DMS153 (cell line): Measurements from ENCODE around the gene SLC38A5.

Experiments
- DNase-seq: peaks from one replicate; lab custom pipeline; 2025; lab: John Stamatoyannopoulos, UW

SLC38A5 gene

DNA sequence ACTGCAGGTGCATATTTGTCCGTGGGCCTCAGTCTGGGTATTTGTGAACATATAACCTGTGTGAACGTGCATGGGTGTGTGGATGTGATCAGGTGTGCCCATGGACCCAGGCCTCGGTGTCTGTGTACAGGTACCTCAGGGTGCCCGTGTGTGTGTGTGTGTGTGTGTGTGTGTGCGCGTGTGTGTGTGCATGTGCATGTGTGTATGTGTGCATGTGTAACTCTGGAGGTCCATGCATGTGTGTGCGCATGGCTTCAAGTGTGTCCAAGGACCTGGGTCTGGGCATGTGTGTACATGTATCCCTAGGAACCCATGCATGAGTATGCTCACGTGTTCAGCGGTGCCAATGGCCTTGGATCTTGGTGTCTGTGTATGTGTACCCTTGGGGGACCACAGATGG, 21.7 kb upstream of the SLC38A5 start:
- DNase-seq = no peak

DNA sequence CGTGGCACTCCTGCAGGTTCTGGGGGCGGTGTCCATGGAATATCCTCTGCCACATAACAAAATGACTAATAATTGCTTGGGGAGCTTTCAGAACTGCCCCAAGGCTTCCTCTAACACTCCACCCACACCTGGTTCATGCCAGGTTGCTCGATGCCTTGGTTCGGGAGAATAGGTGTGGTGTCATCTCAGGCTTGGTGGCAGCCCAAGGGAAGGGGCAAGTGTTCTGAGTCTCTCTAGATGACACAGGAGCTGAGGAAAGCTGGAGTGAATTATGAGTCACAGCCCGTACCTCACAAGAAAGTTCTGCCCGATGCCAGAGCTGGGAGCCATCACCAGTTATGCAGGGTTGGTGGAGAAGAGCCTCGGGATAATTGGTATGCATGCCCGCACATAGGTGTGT, 20.6 kb upstream of the SLC38A5 start:
- no peak for DNase-seq

DNA sequence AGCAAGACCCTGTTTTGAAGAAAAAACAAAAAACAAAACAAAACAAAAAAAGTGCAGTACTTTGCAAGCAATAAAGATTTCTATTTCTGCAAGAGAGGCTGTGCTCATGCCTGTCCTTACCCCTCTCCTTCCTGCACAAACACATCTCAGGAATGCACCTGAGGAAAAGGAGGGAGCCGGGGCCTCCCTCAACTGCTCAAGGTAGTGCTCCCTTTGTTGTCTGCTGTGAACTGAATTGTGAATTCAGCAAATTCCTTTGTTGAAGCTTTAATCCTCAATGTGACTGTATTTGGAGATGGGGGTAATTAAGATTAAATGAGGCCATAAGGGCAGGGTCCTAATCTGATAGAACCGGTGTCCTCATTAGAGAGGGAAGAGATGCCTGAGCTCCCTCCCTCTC, 19.8 kb upstream of the SLC38A5 start:
- DNase-seq = no peak

DNA sequence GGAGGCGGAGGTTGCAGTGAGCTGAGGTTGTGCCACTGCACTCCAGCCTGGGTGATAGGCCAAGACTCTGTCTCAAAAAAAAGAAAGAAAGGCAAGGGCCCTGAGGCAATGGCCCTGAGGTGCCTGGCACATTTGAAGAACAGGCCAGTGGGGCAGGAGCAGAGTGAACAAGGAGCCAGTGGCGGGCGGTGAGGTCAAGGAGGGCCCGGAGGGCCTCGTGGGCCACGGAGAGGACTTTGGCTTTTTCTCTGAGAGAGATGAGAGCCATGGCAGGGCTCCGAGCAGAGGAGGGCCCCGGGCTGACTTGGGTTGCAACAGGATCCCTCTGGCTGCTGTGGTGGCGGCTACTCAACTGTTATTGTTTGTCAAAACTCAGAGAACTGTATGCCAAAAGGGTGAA, 19.2 kb upstream of the SLC38A5 start:
- DNase-seq = no peak

DNA sequence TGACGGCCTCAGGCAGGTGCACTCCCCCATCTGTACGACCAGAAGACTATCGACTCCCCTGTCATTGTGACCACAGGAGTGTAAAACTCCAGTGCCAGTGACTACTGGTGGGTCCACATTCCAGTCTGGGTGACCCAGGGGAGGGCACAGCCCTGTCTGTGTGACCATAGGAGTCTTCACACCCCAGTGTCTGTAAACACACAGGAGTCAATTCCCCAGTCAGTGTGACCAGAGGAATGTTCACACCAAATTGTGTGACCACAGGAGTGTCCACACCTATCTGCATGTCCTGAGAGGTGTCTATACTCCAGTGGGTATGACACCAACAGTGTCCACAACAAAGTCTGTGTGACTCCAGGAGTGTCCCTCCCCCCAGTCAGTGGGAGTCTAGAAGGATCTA, 18.0 kb upstream of the SLC38A5 start:
- DNase-seq = no peak

DNA sequence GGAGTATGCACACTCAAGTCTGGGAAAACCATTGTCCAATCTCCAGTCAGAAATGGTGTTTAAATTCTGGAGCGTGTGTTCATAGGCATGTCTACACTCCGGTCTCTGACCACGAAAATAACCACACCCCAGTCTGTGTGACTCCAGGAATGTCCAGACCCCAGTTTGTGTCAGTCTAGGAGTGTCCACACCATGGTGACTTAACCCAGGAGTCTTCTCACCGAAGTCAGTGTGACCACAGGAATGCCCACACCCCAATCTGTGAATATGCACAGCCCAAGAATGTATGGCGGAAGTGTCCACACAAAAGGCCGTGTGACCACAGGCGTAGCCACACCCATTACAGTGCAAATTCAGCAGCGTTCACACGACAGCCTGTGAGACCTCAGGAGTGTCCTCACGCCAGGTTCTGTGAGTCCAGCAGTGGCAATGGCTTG, 17.3 kb upstream of the SLC38A5 start:
- no peak for DNase-seq

DNA sequence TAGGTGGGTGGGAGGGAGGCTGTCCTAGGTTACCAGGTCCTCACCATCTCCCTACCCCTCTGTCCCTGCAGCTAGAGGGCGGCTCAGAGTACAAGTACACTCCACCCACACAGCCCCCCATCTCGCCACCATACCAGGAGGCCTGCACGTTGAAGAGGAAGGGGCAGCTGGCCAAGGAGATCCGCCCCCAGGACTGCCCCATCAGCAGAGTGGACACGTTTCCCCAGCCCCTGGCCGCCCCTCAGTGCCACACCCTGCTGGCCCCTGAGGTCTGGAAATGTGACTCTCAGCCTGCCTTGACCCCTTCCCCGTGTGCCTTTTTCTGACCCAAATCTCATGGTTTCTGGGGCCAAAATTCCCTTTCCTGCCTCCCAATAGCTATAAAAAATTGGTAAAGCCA, 12.5 kb upstream of the SLC38A5 start:
- no peak for DNase-seq

DNA sequence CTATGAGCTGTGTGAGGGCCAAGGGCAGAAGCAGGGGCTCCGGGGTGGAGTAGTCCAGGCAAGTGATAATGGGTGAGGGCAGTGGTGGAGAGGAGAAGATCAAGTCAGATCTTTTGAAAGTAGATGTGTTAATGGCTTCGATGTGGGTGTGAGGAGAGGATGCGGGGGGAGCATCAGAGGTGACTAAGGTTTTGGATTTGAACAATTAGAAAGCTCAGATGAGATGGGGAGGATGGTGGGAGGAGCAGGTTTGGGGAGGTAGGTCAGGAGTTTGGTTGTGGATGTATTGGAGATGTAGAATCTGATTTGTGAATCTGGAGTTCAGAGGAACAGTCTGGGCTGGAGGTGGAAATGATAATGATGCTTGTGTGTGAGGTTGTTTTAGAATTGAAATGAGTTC, 10.5 kb upstream of the SLC38A5 start:
- no peak for DNase-seq

DNA sequence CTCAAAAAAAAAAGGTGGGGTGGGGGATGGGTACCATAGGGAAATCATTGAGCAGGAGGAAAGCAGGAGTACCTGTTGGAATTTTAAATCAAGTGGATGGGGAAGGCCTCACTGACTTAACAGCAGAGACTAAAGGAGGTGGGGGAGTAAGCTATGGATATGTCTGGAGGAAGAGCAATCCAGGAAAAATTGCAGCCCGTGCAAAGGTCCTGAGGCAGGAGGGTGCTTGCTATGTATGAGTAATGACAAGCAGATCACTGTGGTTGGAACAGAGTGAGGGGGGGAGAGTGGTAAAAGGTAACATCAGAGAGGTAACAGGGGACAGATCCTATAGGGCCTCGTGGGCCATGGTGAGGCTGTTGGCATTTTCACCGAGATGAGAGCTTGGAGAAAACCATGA, 10.1 kb upstream of the SLC38A5 start:
- no peak for DNase-seq

DNA sequence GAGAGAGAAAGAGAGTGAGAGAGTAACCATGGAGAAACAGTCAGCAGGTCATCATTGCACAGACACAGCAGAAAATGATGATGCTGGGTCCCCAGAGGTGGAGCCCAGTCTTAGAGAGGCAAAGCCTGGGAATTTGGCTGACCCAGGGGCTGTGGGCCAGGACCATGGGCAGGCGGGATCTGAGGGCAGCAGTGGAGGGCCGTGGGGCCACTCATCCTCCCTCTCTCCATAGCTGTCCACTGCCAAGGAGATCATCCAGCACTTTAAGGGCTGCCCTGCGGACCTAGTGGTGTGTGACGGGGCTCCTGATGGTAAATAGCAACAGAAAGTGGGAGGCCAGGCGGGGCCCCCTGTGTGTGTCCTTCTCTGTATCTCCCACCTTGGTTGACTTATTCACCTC, 8.7 kb upstream of the SLC38A5 start:
- DNase-seq = no peak

DNA sequence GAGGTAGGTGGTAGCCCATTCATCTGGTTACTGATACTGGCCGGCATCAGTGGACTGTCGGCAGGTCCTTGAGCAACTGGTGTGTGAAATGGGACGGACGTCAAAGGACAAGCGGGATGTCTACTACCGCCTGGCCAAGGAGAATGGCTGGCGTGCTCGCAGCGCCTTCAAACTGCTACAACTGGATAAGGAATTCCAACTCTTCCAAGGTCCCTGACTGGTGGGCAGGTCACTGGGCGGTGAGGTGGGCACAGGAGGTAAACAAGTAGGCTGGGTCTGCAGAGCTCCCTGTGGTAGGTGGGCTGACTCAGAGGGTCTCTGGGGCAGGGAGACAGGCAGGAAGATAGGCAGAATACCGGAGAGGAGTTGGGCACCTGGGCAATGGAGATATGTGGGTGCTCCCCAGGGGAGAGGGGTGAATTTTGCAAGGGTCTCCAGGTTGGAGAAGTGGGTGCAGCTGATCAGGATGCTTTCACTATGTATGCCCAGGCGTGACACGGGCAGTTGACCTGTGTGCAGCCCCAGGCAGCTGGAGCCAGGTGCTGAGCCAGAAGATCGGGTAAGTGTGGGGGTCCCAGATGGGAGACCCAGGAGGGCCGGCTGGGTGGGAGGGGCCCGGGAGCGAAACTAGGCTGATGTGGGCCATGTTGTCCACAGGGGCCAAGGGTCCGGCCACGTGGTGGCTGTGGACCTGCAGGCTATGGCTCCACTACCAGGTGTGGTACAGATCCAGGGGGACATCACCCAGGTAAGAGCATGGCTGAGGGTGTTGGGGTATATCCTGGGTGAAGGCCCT, 8.1 kb upstream of the SLC38A5 start:
- DNase-seq = no peak

DNA sequence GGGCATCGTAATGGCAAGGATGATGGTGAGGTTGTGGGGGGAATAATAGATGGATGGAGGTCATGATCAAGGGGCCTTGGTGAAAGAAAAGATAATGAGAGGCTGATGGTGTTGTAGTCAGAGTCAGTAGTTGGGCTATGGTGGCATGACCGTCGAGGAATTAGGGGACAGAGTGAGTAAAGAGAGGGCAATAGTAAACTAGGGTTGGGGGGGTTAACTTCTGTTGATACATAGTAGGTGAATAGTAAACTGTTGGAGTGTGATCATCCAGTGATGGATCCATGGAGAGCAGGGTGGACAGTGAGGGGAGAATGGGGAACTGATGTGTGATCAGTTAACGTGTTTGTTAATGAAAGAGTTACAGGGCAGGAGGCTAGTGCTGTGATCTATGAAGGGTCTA, 6.9 kb upstream of the SLC38A5 start:
- DNase-seq = no peak

DNA sequence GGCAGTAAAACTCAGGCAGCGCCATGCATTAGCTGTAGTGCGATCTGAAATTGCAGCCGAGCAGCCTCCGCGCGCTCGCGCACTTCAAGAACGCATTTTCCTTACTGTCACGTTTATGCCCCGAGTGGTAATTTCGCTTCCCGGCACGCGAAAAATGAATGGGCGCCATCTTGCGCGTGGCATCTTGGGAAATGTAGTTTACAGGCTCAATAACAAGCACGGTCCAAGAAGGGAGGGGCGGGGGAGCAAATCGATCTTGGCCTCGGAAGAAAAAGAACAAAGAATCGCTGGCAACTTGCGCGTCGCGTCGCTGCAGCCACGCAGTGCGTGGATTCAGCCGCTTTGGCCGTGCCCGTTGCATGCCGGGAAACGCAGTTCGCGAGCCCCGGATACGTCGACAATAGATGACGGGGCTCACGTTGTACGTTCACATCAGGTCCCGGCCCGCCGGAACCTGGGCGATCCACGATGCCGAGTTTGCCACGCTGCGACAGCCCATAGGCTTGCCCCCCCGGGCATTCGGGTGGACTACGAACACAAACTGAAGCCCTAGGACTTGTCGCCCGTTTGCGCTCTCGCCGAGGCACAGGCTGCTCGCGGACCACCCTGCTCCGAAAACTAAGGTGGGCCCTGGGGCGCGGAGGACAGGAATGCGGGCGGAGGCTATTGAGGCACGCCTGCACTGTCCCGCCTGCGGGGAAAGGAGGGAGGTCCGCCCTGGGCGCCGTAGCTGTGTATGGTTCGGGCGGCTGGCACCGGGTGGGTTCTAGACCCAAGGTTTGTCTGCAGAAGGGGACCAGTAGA, 5.9 kb upstream of the SLC38A5 start, which contains the start of gene FTSJ1:
Gene FTSJ1 (plus strand): TSS at position 426 of the 804 bp plus-strand sequence. CDS start 1,849 bp downstream, outside the sequence.
- peak; percentile 62 for DNase-seq

DNA sequence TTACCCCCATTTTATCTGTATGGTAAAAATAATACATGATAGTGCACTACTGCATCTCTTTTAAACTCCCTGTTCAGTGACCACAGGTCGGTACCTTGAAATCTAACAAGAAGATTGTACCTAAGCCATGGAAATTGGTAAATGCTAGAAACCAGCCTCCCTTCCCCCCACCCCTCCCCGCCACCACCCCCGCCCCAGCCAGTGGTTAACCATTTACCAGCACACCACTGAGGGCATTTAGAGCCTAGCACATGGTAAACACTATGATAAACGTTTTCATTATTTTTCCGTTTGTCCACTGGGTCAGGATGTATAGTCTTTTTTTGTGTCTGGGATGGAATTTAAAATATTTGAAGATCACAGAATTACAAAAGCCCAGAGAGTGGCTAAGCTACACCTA, 5.2 kb upstream of the SLC38A5 start:
- no peak for DNase-seq

DNA sequence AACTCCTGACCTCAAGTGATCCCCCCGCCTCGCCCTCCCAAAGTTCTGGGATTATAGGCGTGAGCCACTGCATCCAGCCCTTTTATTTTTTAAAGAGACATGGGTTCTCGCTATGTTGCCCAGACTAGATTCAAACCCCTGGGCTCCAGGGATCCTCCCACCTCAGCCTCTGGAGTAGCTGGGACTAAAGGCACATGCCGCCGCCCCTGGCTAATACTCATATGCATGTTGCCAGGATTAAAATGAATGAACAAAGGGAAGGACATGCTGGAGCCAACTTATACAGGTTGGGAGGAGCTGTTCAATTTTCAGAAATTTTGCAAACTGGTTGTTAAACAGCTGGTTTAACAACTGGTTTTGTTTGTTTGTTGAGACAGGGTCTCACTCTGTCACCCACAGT, 4.5 kb upstream of the SLC38A5 start:
- no peak for DNase-seq

DNA sequence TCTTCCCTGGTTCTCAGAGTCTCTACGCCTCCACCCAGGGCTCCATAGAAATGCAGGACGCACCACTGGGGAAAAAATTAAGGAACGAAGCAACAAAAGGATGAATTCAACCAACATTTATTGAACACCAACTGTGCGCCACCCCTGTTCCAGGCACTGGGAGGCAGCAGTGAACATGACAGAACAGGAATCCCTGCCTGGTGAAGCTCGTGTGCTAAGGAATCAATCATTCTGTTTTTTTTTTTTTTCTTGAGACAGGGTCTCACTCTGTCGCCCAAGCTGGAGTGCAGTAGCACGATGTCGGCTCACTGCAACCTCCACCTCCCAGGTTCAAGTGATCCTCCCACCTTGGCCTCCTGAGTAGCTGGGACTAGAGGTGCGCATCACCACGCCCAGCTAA, 4.1 kb upstream of the SLC38A5 start:
- DNase-seq = no peak

DNA sequence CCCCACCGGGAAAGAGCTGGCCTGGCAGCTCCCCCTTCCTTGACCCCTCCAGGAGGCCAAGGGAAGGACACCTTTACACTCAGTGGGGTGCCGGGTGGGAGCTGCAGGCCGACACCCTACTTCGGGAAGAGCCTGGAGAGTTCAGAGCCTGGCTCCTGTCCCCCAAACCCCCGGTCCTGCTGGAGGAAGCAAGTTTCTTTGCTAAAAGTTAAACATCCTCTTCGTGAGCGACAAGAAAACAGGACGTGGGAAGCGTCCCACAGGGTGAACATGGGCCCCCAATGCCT, 3.6 kb upstream of the SLC38A5 start:
- DNase-seq = no peak

DNA sequence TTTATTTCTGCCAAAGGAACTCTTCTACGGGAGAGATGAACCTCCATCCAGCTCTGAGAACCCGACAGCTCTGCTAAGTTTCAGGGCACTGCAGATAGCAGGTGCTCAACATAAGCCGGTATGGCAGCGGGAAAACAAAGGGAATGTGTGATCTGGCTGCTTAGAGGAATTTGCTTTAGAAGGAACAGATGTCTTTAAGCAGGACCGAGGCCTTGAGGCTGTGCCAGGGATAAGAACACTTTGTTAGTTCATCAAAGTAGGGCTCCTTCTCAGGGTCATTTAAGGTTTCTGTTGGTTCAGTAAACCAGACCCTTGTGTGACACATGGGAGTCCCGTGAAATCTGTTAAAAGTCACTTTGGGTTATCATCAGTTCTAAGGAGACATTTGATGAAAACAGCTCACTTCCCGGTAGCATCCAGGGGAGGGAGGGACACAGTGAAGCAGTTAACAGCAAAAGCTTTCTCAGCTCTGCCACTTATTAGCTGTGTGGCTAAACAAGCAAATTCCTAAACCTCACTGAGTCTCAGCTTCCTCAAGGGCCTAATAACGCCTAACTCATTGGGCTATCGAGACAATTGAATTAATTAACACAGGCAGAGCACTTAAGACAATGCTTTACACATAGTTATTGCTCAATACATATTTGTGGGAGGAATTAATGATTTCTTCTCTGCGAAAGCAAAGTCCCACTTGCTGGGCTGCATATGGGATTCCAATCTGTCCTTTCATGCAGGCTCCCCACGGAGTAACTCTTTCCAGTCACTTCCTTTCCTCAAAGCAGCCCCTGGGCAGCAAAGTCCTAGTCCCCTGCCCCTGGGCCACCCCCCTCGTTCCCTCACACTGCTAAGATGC, 3.0 kb upstream of the SLC38A5 start:
- no peak for DNase-seq

DNA sequence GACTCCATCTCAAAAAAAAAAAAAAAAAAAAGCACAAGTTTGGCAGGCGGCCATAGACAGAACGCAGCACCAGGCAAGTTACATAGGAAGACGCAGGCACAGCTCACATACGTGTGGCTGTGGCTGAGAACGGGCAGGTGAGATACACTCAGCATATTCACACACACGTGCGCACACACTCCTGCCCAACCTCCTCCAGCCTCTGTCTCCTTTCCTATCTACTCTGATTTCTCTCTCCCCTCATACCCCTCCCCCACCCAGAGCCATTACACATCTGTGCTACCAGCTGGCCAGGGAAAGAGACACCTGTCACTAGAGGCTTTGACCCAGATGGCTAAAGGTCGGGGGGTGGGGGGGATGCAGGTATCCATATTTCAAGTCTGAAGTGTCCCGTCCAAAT, 2.2 kb upstream of the SLC38A5 start:
- no peak for DNase-seq

DNA sequence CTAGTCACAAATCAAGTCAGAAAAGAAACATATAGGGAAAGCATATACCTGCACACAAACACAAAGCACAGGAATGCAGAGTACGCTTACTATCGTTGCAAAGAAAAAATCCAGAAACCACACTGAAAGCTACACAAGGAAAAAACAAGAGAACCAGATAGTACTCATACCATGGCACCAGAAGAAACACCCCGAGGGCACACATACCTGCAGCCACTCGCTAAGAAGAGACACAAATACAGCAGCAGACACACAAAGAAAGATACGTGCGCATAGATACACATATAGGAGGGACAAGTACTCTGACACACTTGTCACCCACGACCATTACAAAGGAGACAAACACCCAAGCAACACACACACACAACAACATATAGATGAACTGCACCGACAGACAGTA, 1.4 kb upstream of the SLC38A5 start:
- no peak for DNase-seq

DNA sequence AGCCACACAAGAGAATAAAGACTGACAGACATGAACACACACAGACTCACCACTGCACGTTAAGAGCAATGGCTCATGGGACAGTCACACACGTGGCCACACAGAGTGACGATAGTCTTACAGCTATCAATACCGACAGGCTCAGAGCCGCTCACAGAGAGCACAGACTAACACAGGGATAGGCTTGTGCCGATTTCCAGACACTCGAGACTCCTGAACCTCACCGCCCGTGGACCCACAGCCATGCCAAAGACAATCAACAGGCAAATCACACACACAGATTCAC, 716 bp upstream of the SLC38A5 start:
- no peak for DNase-seq

DNA sequence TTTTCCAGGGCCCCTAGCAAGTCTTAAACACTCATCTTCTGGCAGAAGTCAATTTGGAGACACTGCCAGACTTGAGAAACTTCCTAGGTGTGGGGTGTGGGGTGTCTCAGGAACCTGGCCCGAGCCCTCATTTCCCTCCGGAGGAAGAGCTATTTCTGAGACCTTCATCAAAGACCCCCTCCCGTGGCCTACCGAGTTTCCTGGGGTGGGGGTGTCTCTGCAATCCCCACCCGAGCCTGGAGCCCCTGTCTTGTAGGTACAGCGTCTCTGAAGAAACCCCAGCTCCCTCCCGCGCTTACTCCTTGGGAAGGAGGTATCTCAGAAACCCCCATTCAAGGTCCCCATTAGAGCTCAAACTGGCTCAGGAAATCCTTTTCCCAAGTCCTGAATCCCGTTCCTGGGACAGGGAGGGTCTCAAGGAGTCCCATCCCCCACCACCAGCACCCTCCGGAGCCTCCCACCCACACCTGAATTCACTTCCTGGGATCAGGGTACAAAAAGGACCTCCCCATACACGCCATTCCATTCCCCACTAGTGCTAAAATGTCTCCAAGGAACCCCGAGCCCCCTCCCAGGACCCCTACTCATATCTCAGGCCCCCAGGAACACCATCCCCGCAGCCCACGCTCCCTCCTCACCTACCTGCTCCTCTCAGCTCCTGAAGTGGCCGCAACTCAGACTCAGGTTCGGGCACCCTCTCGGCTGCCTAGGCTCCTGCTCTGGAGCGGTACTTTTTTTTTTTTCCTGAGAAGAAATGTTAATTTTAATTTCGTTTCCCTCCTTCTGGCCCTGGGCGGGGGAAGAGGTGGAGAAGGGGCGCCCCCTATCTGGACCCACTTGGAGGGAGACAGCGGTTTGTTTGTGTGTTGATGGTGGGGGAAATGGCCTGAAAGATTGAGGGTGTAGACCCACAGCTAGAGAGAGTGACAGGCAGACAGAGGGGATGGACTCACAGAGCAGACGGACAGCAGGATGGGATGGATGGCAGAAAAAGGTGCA, 1.1 kb downstream of the SLC38A5 start:
- no peak for DNase-seq
